H9 (cell line): ENCODE results near the gene CABLES2. TPM values are rescaled to one million over a fixed set of nuclear protein-coding genes. Genes with fewer than 3 reads are reported as not detected.

Experiments
- DNase-seq: peaks from one replicate; pipeline ENCODE4 v3.0.0-alpha.2; 2017
- H2AFZ ChIP-seq: one replicate; pipeline ENCODE4 v1.6.1; 2013; ENCODE audit warnings: mild to moderate bottlenecking, low read length, control low read depth, moderate library complexity
- H2AK5ac ChIP-seq: 2 replicates; pipeline ENCODE4 v1.6.1; 2013; ENCODE audit warnings: low read length, control low read depth, mixed read lengths; ENCODE audit not compliant: insufficient read length
- H2BK120ac ChIP-seq: one replicate; pipeline ENCODE4 v1.6.1; 2013; ENCODE audit warnings: low read depth, mild to moderate bottlenecking, low read length, control low read depth, inconsistent platforms; ENCODE audit not compliant: poor library complexity, severe bottlenecking
- H2BK12ac ChIP-seq: 2 replicates; pipeline ENCODE4 v1.6.1; 2013; ENCODE audit warnings: low read length, control low read depth, mixed read lengths, low read depth; ENCODE audit not compliant: insufficient read length
- H2BK15ac ChIP-seq: 2 replicates; pipeline ENCODE4 v1.6.1; 2013; ENCODE audit warnings: low read depth, low read length, control low read depth
- H2BK20ac ChIP-seq: one replicate; pipeline ENCODE4 v1.6.1; 2013; ENCODE audit warnings: low read depth, mild to moderate bottlenecking, low read length, control low read depth, inconsistent platforms; ENCODE audit not compliant: poor library complexity, severe bottlenecking
- H2BK5ac ChIP-seq: 2 replicates; pipeline ENCODE4 v1.6.1; 2013; ENCODE audit warnings: low read length, control low read depth, mixed read lengths; ENCODE audit not compliant: insufficient read length
- H3K14ac ChIP-seq: 2 replicates; pipeline ENCODE4 v1.6.1; 2013; ENCODE audit warnings: low read length, control low read depth; ENCODE audit not compliant: insufficient read depth
- H3K18ac ChIP-seq: 2 replicates; pipeline ENCODE4 v1.6.1; 2013; ENCODE audit warnings: low read depth, mild to moderate bottlenecking, mixed read lengths, low read length, control low read depth; ENCODE audit not compliant: insufficient read length
- H3K23ac ChIP-seq: 2 replicates; pipeline ENCODE4 v1.6.1; 2013; ENCODE audit warnings: low read length, control low read depth, mixed read lengths, low read depth; ENCODE audit not compliant: insufficient read length
- H3K23me2 ChIP-seq: 2 replicates; pipeline ENCODE4 v1.6.1; 2013; ENCODE audit warnings: low read depth, mild to moderate bottlenecking, mixed read lengths, low read length, control low read depth; ENCODE audit not compliant: insufficient read length, poor library complexity, severe bottlenecking
- H3K27ac ChIP-seq: 2 replicates; pipeline ENCODE4 v1.5.1; 2013; ENCODE audit warnings: low read length, control low read depth, mixed read lengths, low read depth; ENCODE audit not compliant: insufficient read length
- H3K27me3 ChIP-seq: 2 replicates; pipeline ENCODE4 v1.6.1; 2013; ENCODE audit warnings: low read length, control low read depth, inconsistent platforms; ENCODE audit not compliant: insufficient read depth
- H3K4ac ChIP-seq: 2 replicates; pipeline ENCODE4 v1.6.1; 2013; ENCODE audit warnings: low read depth, mild to moderate bottlenecking, control low read depth, inconsistent platforms, low read length, moderate library complexity
- H3K4me1 ChIP-seq: 2 replicates; pipeline ENCODE4 v1.6.1; 2013; ENCODE audit warnings: low read length, control low read depth, inconsistent platforms; ENCODE audit not compliant: insufficient read depth
- H3K4me2 ChIP-seq: 2 replicates; pipeline ENCODE4 v1.6.1; 2013; ENCODE audit warnings: low read length, control low read depth, mixed read lengths; ENCODE audit not compliant: insufficient read length, insufficient read depth
- H3K56ac ChIP-seq: 2 replicates; pipeline ENCODE4 v1.6.1; 2013; ENCODE audit warnings: low read depth, mild to moderate bottlenecking, mixed read lengths, low read length, control low read depth; ENCODE audit not compliant: insufficient read length
- H3K79me1 ChIP-seq: 2 replicates; pipeline ENCODE4 v1.6.1; 2013; ENCODE audit warnings: low read depth, mild to moderate bottlenecking, moderate library complexity, low read length, control low read depth, inconsistent platforms; ENCODE audit not compliant: insufficient read depth, poor library complexity, severe bottlenecking
- H3K79me2 ChIP-seq: 2 replicates; pipeline ENCODE4 v1.6.1; 2013; ENCODE audit warnings: low read length, control low read depth, inconsistent platforms; ENCODE audit not compliant: insufficient read depth
- H3K9ac ChIP-seq: 2 replicates; pipeline ENCODE4 v1.6.1; 2013; ENCODE audit warnings: low read length, control low read depth, mixed read lengths; ENCODE audit not compliant: insufficient read length; ENCODE audit errors: extremely low read depth
- H3K9me3 ChIP-seq: one replicate; pipeline ENCODE4 v1.6.1; 2013; ENCODE audit warnings: low read depth, low read length, inconsistent platforms; ENCODE audit not compliant: control insufficient read depth
- H3T11ph ChIP-seq: one replicate; pipeline ENCODE4 v1.6.1; 2013; ENCODE audit warnings: mild to moderate bottlenecking, low read length, control low read depth, inconsistent platforms
- H4K20me1 ChIP-seq: one replicate; pipeline ENCODE4 v1.6.1; 2013; ENCODE audit not compliant: control insufficient read depth, insufficient read length, insufficient read depth
- H4K5ac ChIP-seq: 2 replicates; pipeline ENCODE4 v1.6.1; 2013; ENCODE audit warnings: low read depth, mild to moderate bottlenecking, mixed read lengths, low read length, control low read depth; ENCODE audit not compliant: insufficient read length
- H4K8ac ChIP-seq: replicated peaks from 2 replicates; pipeline ENCODE4 v1.6.1; 2013; ENCODE audit warnings: low read length, control low read depth, mixed read lengths, low read depth; ENCODE audit not compliant: insufficient read length
- H4K91ac ChIP-seq: 2 replicates; pipeline ENCODE4 v1.6.1; 2013; ENCODE audit warnings: low read depth, mild to moderate bottlenecking, moderate library complexity, mixed read lengths, low read length, control low read depth; ENCODE audit not compliant: insufficient read length
- H3K27ac Mint-ChIP-seq, 3 experiments: 2 replicates in 2 of 3; 3 replicates in 1 of 3; pipeline ENCODE4 v1.8.0; 2020 to 2021; ENCODE audit warnings: mixed read lengths in 3 of 3, mild to moderate bottlenecking in 1 of 3, moderate library complexity in 1 of 3
- H3K27me3 Mint-ChIP-seq: 2 replicates; pipeline ENCODE4 v1.8.0; 2021; ENCODE audit warnings: low read depth, mild to moderate bottlenecking, moderate library complexity, mixed read lengths
- H3K36me3 Mint-ChIP-seq, 3 experiments: 2 replicates in 2 of 3; 3 replicates in 1 of 3; pipeline ENCODE4 v1.8.0; 2020 to 2021; ENCODE audit warnings: low read depth in 3 of 3, mixed read lengths in 3 of 3; ENCODE audit not compliant: insufficient read depth in 1 of 3
- H3K4me1 Mint-ChIP-seq, 2 experiments: 2 replicates each; pipeline ENCODE4 v1.8.0; 2020; ENCODE audit warnings: mixed read lengths in 2 of 2
- H3K4me3 Mint-ChIP-seq, 2 experiments: 2 replicates in 1 of 2; 3 replicates in 1 of 2; pipeline ENCODE4 v1.8.0; 2020 to 2021; ENCODE audit warnings: mild to moderate bottlenecking in 2 of 2, mixed read lengths in 2 of 2, moderate library complexity in 1 of 2
- H3K9me3 Mint-ChIP-seq, 2 experiments: 2 replicates in 1 of 2; 3 replicates in 1 of 2; pipeline ENCODE4 v1.8.0; 2020; ENCODE audit warnings: mild to moderate bottlenecking in 2 of 2, mixed read lengths in 2 of 2, moderate library complexity in 1 of 2
- CTCF ChIP-seq: fragments of 200-600 bp; sonication (generic); conservative IDR thresholded peaks from 3 replicates; pipeline ENCODE4 v1.8.0; 2021; ENCODE audit warnings: antibody characterized with exemption, mild to moderate bottlenecking
- WGBS: extraction: QIAGEN DNeasy Blood & Tissue Kit; methylation state at CpG from one replicate; pipeline ENCODE4 v1.1.7; 2013; ENCODE audit warnings: missing lambda C conversion rate, low lambda C conversion rate, mixed read lengths; ENCODE audit not compliant: insufficient read length; ENCODE audit errors: extremely low coverage; 5-methylcytosine and 5-hydroxymethylcytosine counted together
- total RNA-seq: library from RNA; stranded (reverse); gene quantifications from 2 replicates; pipeline ENCODE4 v1.2.1, GENCODE V29; 2021

Gene CABLES2
- total RNA-seq, 1 experiment from 2014 or later, result 10.8 TPM

- H2BK5ac ChIP-seq, result no peak overlapping the region
- Mint-ChIP-seq H3K27ac (no peak overlapping the region), H3K36me3 (no peaks in the 10 kb centered on the region), H3K4me3 (no peak overlapping the region), H3K27me3 (peaks cover 12% of the 10 kb centered on the region), H3K4me1 (peaks cover 0 to 17% of the 10 kb centered on the region in 2 experiments; a peak in 2 of 4 replicates), H3K9me3 (no peaks in the 10 kb centered on the region)
- H3K9me3 ChIP-seq, result no peaks in the 10 kb centered on the region
- H3K4me2 ChIP-seq, result no peak overlapping the region
- no peak overlapping the region for H2AK5ac ChIP-seq
- no peak overlapping the region; the same call in 1 of the 2 replicates for H3K14ac ChIP-seq
- no peak overlapping the region for H3K4ac ChIP-seq
- no peaks in the 10 kb centered on the region for H3K27me3 ChIP-seq
- H2BK12ac ChIP-seq, result no peak overlapping the region
- no CpG with 5 or more reads among the region's 18 CpGs for WGBS
- TF ChIP-seq CTCF, result no peak
- H3K79me2 ChIP-seq, result no peaks in the 10 kb centered on the region
- no peak overlapping the region for H2BK20ac ChIP-seq
- no peak overlapping the region for H2BK15ac ChIP-seq
- H4K91ac ChIP-seq, result no peak overlapping the region
- H4K8ac ChIP-seq, result no peak overlapping the region
- H3T11ph ChIP-seq, result no peak overlapping the region
- no peaks in the 10 kb centered on the region for H3K23me2 ChIP-seq
- no peak overlapping the region for H3K56ac ChIP-seq
- H3K18ac ChIP-seq, result no peak overlapping the region
- H3K27ac ChIP-seq, result no peak overlapping the region
- H4K5ac ChIP-seq, result no peak overlapping the region
- no peak overlapping the region for H2AFZ ChIP-seq
- no peaks in the 10 kb centered on the region for H3K79me1 ChIP-seq
- no peak overlapping the region for H2BK120ac ChIP-seq
- no peak overlapping the region for H3K9ac ChIP-seq
- H3K4me1 ChIP-seq, result no peaks in the 10 kb centered on the region
- H3K23ac ChIP-seq, result no peak overlapping the region
- no peak for DNase-seq
- H4K20me1 ChIP-seq, result no peaks in the 10 kb centered on the region
Measured at GRCh38 chr20:62452475-62453095, 45.5 kb upstream of the CABLES2 start.
